ENCODE measurements around the gene PGGHG. TPM values are rescaled to one million over a fixed set of nuclear protein-coding genes. Genes with fewer than 3 reads are reported as not detected.

The PGGHG gene
- polyA plus RNA-seq, 1 experiment: 13.2 TPM

DNA sequence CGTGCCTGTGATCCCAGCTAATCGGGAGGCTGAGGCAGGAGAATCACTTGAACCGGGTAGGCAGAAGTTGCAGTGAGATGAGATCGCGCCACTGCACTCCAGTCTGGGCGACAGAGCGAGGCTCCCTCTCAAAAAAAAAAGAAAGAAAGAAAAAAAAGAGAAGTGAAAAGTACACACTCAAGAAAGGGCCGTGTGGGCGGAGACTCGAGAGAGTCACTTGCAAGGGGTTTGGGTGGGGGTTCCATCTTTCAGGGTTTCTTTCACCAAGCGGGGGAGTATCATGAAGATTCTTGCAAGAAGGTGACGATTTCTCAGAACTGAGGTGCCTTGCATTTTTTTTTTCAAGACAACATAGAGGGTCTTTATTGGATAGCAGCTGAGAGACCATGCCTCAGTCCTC, 14.4 kb downstream of the PGGHG start:
- TF ChIP-seq, protein P1, sequence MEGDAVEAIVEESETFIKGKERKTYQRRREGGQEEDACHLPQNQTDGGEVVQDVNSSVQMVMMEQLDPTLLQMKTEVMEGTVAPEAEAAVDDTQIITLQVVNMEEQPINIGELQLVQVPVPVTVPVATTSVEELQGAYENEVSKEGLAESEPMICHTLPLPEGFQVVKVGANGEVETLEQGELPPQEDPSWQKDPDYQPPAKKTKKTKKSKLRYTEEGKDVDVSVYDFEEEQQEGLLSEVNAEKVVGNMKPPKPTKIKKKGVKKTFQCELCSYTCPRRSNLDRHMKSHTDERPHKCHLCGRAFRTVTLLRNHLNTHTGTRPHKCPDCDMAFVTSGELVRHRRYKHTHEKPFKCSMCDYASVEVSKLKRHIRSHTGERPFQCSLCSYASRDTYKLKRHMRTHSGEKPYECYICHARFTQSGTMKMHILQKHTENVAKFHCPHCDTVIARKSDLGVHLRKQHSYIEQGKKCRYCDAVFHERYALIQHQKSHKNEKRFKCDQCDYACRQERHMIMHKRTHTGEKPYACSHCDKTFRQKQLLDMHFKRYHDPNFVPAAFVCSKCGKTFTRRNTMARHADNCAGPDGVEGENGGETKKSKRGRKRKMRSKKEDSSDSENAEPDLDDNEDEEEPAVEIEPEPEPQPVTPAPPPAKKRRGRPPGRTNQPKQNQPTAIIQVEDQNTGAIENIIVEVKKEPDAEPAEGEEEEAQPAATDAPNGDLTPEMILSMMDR (IDR thresholded peaks at IDR 0.05; ENCODE audit: insufficient read depth, low read depth, low read length): no peak
- peaks cover 6% of the 10 kb centered on the region for H3K27me3 ChIP-seq (ENCODE audit: control insufficient read depth, insufficient read depth, low read length)
- H3K4me3 ChIP-seq (ENCODE audit: low read depth, low read length): no peak overlapping the region
- no peaks in the 10 kb centered on the region for H3K36me3 ChIP-seq (ENCODE audit: control insufficient read depth, insufficient read depth, low read length)
- ChIA-PET CTCF (interaction anchor here (1.9 to 5.0 kb wide), 4 partner anchors 13 to 145 kb away, joined by 5 to 57 read pairs (median 21); no protein-coding TSS in a partner anchor), POLR2A (no interaction called here)
- DNase-seq (ENCODE audit: low read depth): no peak

DNA sequence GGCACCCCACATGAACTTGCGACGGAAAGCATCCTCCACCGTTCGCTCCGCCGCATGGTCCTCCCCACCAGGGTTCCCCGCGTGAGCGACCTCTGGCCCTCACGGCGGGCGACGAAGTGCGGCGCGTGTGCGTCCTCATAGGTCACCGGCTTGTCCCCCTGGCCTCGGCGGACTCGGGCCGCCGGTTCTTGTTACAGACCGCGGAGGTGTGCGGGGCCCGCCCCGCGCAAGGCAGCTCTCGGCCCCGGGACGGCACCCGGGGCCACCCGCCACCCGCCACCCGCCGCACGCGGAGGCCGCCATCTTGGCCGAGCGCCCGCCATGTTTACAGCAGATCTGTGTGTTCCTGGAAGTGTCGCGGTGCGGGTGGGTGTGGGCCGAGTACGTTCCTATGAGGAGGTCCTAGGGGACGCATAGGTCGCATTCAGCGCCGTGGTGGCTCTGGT, 15.2 kb downstream of the PGGHG start:
- POLR2A ChIA-PET: interaction anchor here (0.7 kb wide), 1 partner anchor 259 kb away, joined by 22 read pairs; no protein-coding TSS in a partner anchor
- peaks cover 6% of the 10 kb centered on the region for H3K27me3 ChIP-seq (ENCODE audit: control insufficient read depth, insufficient read depth, low read length)
- no peak for DNase-seq (ENCODE audit: low read depth)
- H3K36me3 ChIP-seq (ENCODE audit: control insufficient read depth, insufficient read depth, low read length): no peaks in the 10 kb centered on the region; the same call in 1 of the 2 replicates
- CTCF ChIA-PET: interaction anchor here (0.9 to 5.0 kb wide), 11 partner anchors 9 to 144 kb away, joined by 3 to 57 read pairs (median 12); no protein-coding TSS in a partner anchor
- no peak overlapping the region for H3K4me3 ChIP-seq (ENCODE audit: low read depth, low read length)
- TF ChIP-seq, protein P1 (IDR thresholded peaks at IDR 0.05; ENCODE audit: insufficient read depth, low read depth, low read length): no peak

DNA sequence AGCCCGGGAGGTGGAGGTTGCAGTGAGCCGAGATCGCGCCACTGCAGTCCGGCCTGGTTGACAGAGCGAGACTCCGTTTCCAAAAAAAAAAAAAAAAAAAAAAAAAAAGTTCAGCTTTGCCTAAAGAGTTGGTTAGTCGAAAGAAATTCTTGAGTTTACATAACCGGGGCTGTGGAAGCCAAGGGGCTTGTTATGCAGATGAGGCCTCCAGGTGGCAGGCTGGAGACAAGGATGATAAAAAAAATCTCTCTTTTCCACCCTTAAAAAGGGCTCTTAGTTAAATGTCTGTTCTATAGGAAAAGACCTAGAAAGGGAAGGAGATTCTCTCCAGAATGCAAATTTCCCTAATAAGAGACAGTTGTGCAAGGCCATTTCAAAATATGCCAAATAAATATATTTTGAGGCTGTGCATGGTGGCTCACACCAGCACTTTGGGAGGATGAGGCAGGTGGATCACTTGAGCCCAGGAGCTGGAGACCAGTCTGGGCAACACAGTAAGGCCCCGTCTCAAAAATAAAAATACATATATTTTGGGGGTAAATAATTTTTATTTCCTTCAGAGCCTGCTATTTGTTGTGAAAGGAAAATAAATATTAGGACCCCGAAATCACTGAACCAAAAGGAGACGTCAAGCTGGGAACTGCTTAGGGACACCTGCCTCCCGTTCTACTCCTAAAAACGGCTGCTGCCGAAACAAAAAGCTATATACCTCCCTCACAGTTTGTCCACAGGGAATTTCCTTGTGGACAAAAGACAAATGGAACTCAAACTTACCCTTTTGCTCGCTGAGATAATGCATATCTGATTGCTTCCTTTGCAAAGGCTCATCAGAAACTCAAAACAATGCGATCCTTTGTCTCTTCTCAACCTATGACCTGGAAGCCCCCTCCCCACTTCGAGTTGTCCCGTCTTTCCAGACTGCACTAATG, 16.3 kb downstream of the PGGHG start:
- ChIA-PET POLR2A (interaction anchor here (0.7 kb wide), 1 partner anchor 257 kb away, joined by 22 read pairs; no protein-coding TSS in a partner anchor), CTCF (interaction anchor here (0.7 to 5.0 kb wide), 16 partner anchors 8 to 143 kb away, joined by 3 to 57 read pairs (median 8); no protein-coding TSS in a partner anchor)
- TF ChIP-seq, protein P1 (IDR thresholded peaks at IDR 0.05; ENCODE audit: insufficient read depth, low read depth, low read length): peak; percentile 80

DNA sequence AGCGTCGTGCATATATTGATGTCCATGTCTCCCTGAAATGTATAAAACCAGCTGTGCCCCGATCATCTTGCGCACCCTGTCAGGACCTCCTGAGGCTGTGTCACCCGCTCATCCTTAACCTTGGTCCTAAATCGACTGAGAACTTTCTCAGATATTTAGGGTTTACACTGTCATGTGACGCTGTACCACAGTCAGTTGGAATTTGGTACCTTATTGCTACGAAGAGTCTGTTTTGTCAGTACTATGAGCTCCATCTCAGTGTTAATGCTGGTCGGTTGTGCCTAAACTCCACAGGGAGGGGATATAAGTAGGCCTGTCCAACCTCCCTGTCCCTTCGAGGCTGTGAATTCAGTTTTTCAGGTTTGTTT, 16.9 kb downstream of the PGGHG start:
- no peak for DNase-seq (ENCODE audit: low read depth)
- no peak overlapping the region for H3K4me3 ChIP-seq (ENCODE audit: low read depth, low read length)
- TF ChIP-seq, protein P1 (IDR thresholded peaks at IDR 0.05; ENCODE audit: insufficient read depth, low read depth, low read length): no peak
- no peaks in the 10 kb centered on the region; the same call in 1 of the 2 replicates for H3K36me3 ChIP-seq (ENCODE audit: control insufficient read depth, insufficient read depth, low read length)
- ChIA-PET CTCF (interaction anchor here (0.9 to 5.0 kb wide), 12 partner anchors 7 to 213 kb away, joined by 3 to 57 read pairs (median 12); no protein-coding TSS in a partner anchor), POLR2A (no interaction called here)
- H3K27me3 ChIP-seq (ENCODE audit: control insufficient read depth, insufficient read depth, low read length): no peaks in the 10 kb centered on the region

More for the DNA sequence above, 16.3 kb downstream of the PGGHG start:
- peaks cover under 1% of the 10 kb centered on the region; the same call in 1 of the 2 replicates for H3K27me3 ChIP-seq (ENCODE audit: control insufficient read depth, insufficient read depth, low read length)
- DNase-seq (ENCODE audit: low read depth): no peak
- H3K36me3 ChIP-seq (ENCODE audit: control insufficient read depth, insufficient read depth, low read length): no peaks in the 10 kb centered on the region; the same call in 1 of the 2 replicates
- no peak overlapping the region for H3K4me3 ChIP-seq (ENCODE audit: low read depth, low read length)
